ENCODE results near the gene EML2.

GRCh38 chr19:45645068-45645630 is 6.0 kb upstream of the EML2 start:
- TF ChIP-seq, protein P1, sequence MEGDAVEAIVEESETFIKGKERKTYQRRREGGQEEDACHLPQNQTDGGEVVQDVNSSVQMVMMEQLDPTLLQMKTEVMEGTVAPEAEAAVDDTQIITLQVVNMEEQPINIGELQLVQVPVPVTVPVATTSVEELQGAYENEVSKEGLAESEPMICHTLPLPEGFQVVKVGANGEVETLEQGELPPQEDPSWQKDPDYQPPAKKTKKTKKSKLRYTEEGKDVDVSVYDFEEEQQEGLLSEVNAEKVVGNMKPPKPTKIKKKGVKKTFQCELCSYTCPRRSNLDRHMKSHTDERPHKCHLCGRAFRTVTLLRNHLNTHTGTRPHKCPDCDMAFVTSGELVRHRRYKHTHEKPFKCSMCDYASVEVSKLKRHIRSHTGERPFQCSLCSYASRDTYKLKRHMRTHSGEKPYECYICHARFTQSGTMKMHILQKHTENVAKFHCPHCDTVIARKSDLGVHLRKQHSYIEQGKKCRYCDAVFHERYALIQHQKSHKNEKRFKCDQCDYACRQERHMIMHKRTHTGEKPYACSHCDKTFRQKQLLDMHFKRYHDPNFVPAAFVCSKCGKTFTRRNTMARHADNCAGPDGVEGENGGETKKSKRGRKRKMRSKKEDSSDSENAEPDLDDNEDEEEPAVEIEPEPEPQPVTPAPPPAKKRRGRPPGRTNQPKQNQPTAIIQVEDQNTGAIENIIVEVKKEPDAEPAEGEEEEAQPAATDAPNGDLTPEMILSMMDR (IDR thresholded peaks at IDR 0.05; ENCODE audit: poor library complexity), result no peak
- TF ChIP-seq EZH2 (IDR thresholded peaks at IDR 0.05; ENCODE audit: borderline replicate concordance), result no peak

All from hepatocyte (in vitro differentiated cells).